GM18502 (cell line): ENCODE measurements around the gene FMN1.

ENCODE experiments used
- ATAC-seq: cut with Tn5 transposase; IDR thresholded peaks from one replicate; pipeline ENCODE4 v1.9.1; 2021; ENCODE audit warnings: mild to moderate bottlenecking; ENCODE audit not compliant: unreplicated experiment, poor library complexity

FMN1 gene

DNA sequence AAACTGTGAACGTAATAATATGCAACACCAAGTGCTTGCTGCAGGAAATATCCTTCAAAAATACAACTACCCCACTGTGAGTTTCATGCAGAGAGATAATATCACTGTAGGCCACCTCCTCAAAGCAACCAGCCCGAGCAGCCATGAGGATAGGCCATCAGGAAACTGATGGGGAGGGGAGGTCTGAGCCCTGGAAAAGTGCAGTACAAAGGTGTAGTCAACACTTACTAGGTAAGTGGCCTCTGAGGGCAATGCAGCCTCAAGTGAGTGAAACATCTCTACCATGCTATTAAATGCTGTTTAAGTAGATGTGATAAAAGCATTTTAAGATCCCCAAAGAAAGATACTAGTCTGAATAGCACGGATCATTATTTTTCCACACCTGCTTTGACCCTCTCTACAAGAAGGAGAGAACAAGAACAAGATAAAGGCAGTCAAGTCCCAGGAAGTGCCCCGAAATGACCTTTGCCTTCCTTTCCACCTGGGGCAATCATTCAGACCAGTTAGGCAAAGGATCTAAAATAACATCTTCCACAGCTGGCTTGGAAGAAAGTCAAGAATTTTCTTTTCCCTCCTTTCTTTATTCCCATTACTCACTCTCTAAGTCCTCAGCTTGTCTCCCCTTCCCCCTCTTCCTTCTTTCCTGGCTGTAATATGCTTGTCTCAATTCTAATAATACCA lies 62.8 kb downstream of the FMN1 start:
- no peak for ATAC-seq

DNA sequence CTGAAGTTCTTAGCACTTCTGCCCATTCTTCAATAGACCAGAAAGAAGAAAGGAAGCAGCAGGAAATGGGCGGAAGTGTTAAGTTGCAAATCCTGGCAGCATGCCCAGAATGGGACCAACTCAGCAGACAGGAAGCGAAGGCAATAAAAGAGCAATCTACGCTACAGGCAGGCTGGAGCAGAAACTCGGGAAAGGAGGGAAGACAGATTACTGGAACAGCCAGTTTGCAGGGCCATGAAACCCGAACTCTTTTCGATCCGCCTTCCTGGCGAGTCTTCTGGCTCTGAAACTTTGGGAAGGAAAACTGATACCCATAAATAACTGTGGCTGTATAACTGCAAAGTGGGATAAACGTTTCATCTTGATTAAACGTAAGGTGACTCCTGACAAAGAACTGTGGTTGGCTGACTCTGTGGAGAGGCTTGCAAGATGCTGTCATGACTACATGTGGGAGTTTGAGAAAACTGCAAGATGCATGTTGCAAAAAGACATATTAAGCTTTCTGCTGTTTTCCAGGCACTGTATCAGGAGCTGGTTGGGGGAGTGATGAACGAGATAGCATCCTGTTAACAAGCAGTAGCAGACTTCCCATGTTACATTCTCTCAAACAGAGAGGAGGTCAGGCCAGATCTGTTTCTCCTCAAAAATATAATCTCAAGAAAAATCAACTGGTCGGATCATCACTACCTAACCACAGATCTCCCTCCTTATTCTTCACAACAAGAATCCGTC lies 67.8 kb downstream of the FMN1 start:
- ATAC-seq: no peak

GRCh38 chr15:33125894-33126537 lies 68.5 kb downstream of the FMN1 start:
- no peak for ATAC-seq

GRCh38 chr15:33124811-33125210 lies 69.7 kb downstream of the FMN1 start:
- no peak for ATAC-seq

DNA sequence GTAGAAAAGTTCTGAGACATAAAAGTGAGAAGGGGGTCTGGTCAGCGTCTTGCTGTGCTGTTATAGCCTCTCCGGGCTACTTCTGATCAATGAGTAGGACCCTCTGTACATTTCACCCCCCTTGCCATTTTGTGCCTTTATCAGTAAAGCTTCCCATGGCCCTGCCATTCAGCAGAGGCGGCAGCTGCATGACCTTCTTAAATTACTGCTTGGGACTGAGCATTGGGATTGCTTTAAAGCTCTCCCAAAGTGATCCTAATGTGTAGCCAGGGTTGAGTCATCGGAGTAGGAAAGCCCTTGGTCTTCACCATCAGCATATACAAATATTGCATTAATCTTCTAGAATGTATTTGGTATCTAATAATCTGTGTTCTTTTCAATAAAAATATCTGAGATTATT lies 70.2 kb downstream of the FMN1 start:
- no peak for ATAC-seq

DNA sequence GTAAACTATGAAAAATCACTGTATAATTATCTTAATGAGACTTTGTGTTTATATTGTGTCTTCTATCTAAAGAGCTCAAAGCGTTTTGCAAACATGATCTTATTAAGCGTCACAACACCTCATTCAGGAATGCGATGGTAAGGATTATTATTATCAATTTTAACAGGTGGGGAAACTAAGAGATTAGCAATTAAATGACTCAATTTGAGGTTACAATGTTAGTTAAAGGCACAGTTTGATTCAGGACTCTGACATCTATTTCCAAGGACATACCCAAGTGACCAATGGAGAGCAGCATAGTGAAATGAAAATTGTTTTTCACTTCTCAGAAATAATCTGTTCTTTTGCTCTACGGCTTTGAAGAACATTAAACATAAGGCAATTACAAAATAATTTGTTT lies 74.6 kb downstream of the FMN1 start:
- ATAC-seq: no peak

- no peak for ATAC-seq
Measured at GRCh38 chr15:33119273-33119672, 75.2 kb downstream of the FMN1 start.

- no peak for ATAC-seq
Measured at GRCh38 chr15:33116198-33116597, 78.3 kb downstream of the FMN1 start.

GRCh38 chr15:33115191-33115861 lies 79.2 kb downstream of the FMN1 start:
- no peak for ATAC-seq

DNA sequence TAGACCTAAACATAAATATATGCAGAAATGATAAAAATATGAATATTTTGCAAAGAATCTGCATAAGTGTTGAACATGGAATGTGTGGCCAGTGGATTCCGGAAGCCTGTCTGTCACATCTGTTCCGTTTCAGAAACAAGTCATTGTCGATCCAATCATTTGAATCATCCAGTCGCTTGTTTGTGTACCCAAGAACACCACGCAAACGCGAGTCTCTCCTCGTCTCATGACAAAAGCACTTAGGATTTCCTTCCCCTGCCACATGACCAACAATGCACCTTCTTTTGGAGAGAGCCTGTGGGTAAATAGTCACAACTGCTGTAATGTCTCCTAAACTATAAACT lies 80.2 kb downstream of the FMN1 start:
- ATAC-seq: no peak

- ATAC-seq: no peak
Measured at GRCh38 chr15:33113666-33114373, 80.7 kb downstream of the FMN1 start.

DNA sequence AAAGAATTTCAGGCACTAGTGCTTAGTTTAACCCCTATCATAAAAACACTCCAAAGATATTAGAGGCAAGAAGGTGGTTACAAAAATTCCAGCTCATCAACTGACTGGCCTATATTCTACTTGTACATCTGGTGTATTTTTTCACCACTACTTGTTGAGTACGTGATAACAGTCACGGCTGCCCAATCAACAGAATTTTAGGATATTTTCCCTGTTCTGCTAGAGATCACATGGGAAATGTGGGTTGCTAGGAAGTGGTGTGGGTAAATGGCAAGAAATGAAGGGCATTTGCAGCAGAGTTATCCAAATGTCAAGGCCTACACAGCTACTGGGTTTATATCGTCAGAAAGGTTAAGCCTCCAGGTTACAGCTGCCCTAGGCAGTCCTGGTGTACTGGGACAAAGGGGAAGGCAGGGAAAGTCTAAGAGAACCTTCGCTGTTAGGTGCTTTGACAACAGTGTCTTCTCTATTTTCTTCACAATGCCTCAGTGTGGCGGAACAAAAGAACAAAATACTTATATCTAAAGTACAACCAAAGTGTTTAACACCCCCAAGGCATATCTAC lies 81.9 kb downstream of the FMN1 start:
- no peak for ATAC-seq

DNA sequence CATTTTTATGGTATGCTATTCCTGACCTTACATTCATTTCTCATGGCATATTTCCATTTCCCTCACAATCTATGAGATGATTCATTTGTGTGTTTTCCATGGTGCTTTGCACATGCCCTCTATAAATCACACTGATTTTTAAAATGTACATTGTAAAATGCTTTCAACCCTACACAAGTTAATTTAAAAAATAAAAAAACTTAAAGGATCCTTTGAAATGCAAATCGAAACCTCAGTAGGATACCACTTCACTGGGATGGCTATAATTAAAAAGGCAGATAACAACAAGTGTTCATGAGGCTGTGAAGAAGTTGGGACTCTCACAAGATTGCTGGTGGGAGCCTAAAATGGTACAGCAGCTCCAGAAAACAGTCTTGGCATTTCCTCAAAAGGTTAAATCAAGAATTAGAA lies 83.5 kb downstream of the FMN1 start:
- no peak for ATAC-seq

- no peak for ATAC-seq
Measured at GRCh38 chr15:33109345-33109744, 85.2 kb downstream of the FMN1 start.

GRCh38 chr15:33108518-33108917 lies 86.0 kb downstream of the FMN1 start:
- no peak for ATAC-seq

- ATAC-seq: no peak
Measured at GRCh38 chr15:33107950-33108349, 86.6 kb downstream of the FMN1 start.

GRCh38 chr15:33104212-33104611 lies 90.3 kb downstream of the FMN1 start:
- no peak for ATAC-seq

DNA sequence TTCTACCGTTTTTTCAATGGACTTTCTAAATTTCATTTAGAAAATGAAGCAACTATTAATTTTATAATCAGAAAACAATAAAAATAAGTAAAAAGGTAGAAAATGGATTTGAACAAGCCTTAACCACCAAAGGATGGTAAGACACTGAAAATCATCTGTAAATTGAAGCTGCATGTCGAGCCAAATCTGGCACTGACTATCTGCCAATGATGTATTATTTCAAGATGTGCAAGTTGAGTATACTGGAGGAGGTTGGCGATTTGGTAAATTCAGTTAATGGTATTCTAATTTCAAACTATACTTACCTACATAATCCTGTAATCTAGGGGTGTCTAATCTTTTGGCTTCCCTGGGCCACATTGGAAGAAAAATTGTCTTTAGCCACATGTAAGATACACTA lies 93.5 kb downstream of the FMN1 start:
- ATAC-seq: no peak

DNA sequence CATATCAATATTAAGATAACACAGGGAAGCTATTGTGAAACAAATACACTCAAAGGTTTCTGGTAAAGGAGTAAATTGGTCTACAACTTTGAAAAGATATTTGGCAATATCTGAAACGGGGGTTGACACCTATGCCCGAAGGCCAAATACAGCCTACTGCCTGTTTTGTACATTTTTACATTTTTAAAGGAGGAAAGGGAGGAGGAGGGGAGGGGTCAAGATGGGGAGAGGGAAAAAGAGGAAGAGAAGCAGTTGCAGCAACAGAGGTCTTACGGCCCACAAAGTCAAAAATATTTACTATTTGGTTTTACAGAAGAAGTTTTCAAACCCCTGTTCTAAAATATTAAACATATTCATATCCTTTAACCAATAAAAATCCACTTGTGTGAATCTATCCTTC lies 94.2 kb downstream of the FMN1 start:
- ATAC-seq: no peak

DNA sequence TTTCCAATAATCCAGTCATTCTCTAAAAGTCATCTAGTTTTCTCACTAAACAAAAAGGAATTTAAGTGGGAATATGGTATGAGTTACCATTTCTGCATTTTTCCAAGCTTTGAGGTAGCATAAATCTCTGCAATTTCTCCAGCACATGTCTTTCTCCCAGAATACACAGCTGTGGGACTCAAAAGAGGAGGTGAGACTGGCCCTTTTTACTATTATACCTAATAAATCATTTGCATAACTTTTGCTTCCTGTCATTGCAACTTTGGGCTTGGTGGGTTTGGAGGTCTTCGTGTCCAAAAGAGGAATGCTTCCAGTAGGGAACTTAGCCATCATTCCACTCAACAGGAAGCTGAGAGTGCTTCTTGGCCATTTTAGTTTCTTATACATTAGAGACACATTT lies 94.8 kb downstream of the FMN1 start:
- no peak for ATAC-seq
